GM12878 (cell line): ENCODE measurements around the gene EEIG2. TPM values are rescaled to one million over a fixed set of nuclear protein-coding genes. Genes with fewer than 3 reads are reported as not detected.
A peak's percentile ranks its signal among the peaks of the same experiment; 100 is the strongest.

Source experiments
- BMI1 ChIP-seq: fragments of 450-650 bp; IDR thresholded peaks from 2 replicates; pipeline ENCODE4 v1.6.1; 2016; ENCODE audit warnings: mild to moderate bottlenecking, moderate library complexity, borderline replicate concordance
- BRCA1 ChIP-seq: IDR thresholded peaks from 2 replicates; pipeline ENCODE4 v1.6.1; 2011; ENCODE audit warnings: low read depth, low read length, improper control_type of control experiment
- CBX5 ChIP-seq: sonication (generic); IDR thresholded peaks from 2 replicates; pipeline ENCODE4 v1.6.1; 2016; ENCODE audit warnings: low read depth, moderate library complexity, mild to moderate bottlenecking, inconsistent platforms
- CEBPB ChIP-seq, 2 experiments: fragments of 150-350 bp in 1 of 2; IDR thresholded peaks; 2 replicates each; pipeline ENCODE4 v1.6.1; 2012 to 2014; ENCODE audit warnings: low read depth in 2 of 2, low read length in 2 of 2, borderline replicate concordance in 1 of 2, inconsistent platforms in 1 of 2
- CREB1 ChIP-seq: IDR thresholded peaks from 2 replicates; pipeline ENCODE4 v1.6.1; 2012; ENCODE audit warnings: low read depth, mild to moderate bottlenecking, inconsistent platforms
- CTCF ChIP-seq, 3 experiments: IDR thresholded peaks in 2 of 3; conservative IDR thresholded peaks in 1 of 3; 2 replicates each; pipeline ENCODE4 v1.5.1; 2011; ENCODE audit warnings: low read depth in 3 of 3, low read length in 3 of 3, mild to moderate bottlenecking in 3 of 3, control low read depth in 2 of 3, moderate library complexity in 2 of 3, inconsistent platforms in 1 of 3, mixed read lengths in 1 of 3; ENCODE audit not compliant: control insufficient read depth in 2 of 3, insufficient read depth in 1 of 3; ENCODE audit errors: extremely low read depth in 1 of 3
- ESRRA ChIP-seq: IDR thresholded peaks from 2 replicates; pipeline ENCODE4 v1.6.1; 2012; ENCODE audit warnings: mild to moderate bottlenecking, low read length, improper control_type of control experiment
- IKZF1 ChIP-seq: fragments of 450-650 bp; conservative IDR thresholded peaks from 2 replicates; pipeline ENCODE4 v1.6.1; 2017; ENCODE audit warnings: antibody characterized with exemption, mild to moderate bottlenecking
- IRF4 ChIP-seq: IDR thresholded peaks from 2 replicates; pipeline ENCODE4 v1.6.1; 2011; ENCODE audit warnings: low read depth, low read length
- KAT2A ChIP-seq: conservative IDR thresholded peaks from 2 replicates; pipeline ENCODE4 v1.6.1; 2011; ENCODE audit warnings: low read depth, low read length; ENCODE audit not compliant: control insufficient read depth
- MXI1 ChIP-seq: fragments of 150-350 bp; IDR thresholded peaks from 2 replicates; pipeline ENCODE4 v1.6.1; 2011; ENCODE audit warnings: low read depth, mild to moderate bottlenecking, inconsistent platforms, low read length, improper control_type of control experiment
- NBN ChIP-seq: fragments of 450-650 bp; IDR thresholded peaks from 2 replicates; pipeline ENCODE4 v1.6.1; 2016
- PRDM15 ChIP-seq: fragments of 450-650 bp; formaldehyde crosslinking; IDR thresholded peaks from 2 replicates; pipeline ENCODE4 v1.4.0; 2020; ENCODE audit warnings: mild to moderate bottlenecking, moderate library complexity
- RAD21 ChIP-seq: IDR thresholded peaks from 2 replicates; pipeline ENCODE4 v1.6.1; 2011; ENCODE audit warnings: mild to moderate bottlenecking, low read depth, low read length, moderate library complexity; ENCODE audit not compliant: insufficient read depth
- RAD51 ChIP-seq: fragments of 450-650 bp; IDR thresholded peaks from 2 replicates; pipeline ENCODE4 v1.6.1; 2016; ENCODE audit warnings: moderate library complexity, mild to moderate bottlenecking, inconsistent platforms
- RUNX3 ChIP-seq: IDR thresholded peaks from 2 replicates; pipeline ENCODE4 v1.6.1; 2012; ENCODE audit warnings: low read length, inconsistent platforms
- SREBF1 ChIP-seq: IDR thresholded peaks from 2 replicates; pipeline ENCODE4 v1.6.1; 2012; ENCODE audit warnings: mild to moderate bottlenecking, low read length
- TARDBP ChIP-seq: IDR thresholded peaks from 2 replicates; pipeline ENCODE4 v1.6.1; 2016; ENCODE audit warnings: borderline replicate concordance
- WRNIP1 ChIP-seq: IDR thresholded peaks from 2 replicates; pipeline ENCODE4 v1.6.1; 2011; ENCODE audit warnings: low read depth, low read length, improper control_type of control experiment, borderline replicate concordance
- ZBED1 ChIP-seq: IDR thresholded peaks from 2 replicates; pipeline ENCODE4 v1.6.1; 2016; ENCODE audit warnings: borderline replicate concordance
- ZBTB11 ChIP-seq: fragments of 450-650 bp; formaldehyde crosslinking; IDR thresholded peaks from 2 replicates; pipeline ENCODE4 v1.5.0; 2022; ENCODE audit warnings: mild to moderate bottlenecking, missing genetic modification characterization
- ZNF207 ChIP-seq: fragments of 450-650 bp; IDR thresholded peaks from 2 replicates; pipeline ENCODE4 v1.6.1; 2014; ENCODE audit warnings: antibody characterized with exemption, mild to moderate bottlenecking, borderline replicate concordance
- ZNF274 ChIP-seq: IDR thresholded peaks from one replicate; pipeline ENCODE4 v1.8.0; 2011; ENCODE audit not compliant: insufficient read length, insufficient read depth
- polyA plus RNA-seq, 11 experiments: library from polyadenylated mRNA; depleted of rRNA in 4 of 11; unstranded in 6 of 11; stranded (reverse) in 5 of 11; fragments of >200 nt; fragmentation: Nextera tagmentation in 4 of 11; fragmentation: Illumina TruSeq in 1 of 11; extraction: Ambion mirVana in 4 of 11; extraction: Trizol in 1 of 11; gene quantifications; 1 replicate in 1 of 11; 2 replicates in 10 of 11; pipeline versions ENCODE4 v1.2.1 to v1.2.3, GENCODE V29; 2011 to 2016; ENCODE audit warnings: inconsistent platforms in 2 of 11, missing spikeins in 2 of 11, low read depth in 1 of 11
- total RNA-seq, 4 experiments: library from RNA; depleted of rRNA in 3 of 4; stranded (reverse); fragments of >200 nt in 3 of 4; fragmentation: Illumina TruSeq in 1 of 4; extraction: Trizol in 1 of 4; gene quantifications; 2 replicates each; pipeline versions ENCODE4 v1.2.1 to v1.2.3, GENCODE V29; 2013 to 2021

Gene EEIG2
- total and polyA plus RNA-seq, 10 of the 15 experiments (the other 5 are each of a cell fraction or from before 2014, with no cell fraction given) = 1.4 to 17.2 (median 9.8) TPM

GRCh38 chr1:108533351-108534083, 26.4 kb upstream of the EEIG2 start (continued):
- TF ChIP-seq RAD51 (no peak), NBN (no peak), SREBF1 (no peak), KAT2A (no peak), ZBED1 (no peak; the same call in 1 of the 2 replicates), IRF4 (no peak), BRCA1 (no peak), ZBTB11 (no peak), TARDBP (no peak), ZNF207 (no peak), RAD21 (0 out of 2 replicates have a peak, but pooled peaks have one; percentile 12), ZNF274 (no peak), IKZF1 (no peak; the same call in 1 of the 2 replicates), BMI1 (no peak), RUNX3 (peak; percentile 83), CBX5 (no peak), CTCF (IDR thresholded peaks at IDR 0.05 in 2 of 3, conservative IDR thresholded peaks at IDR 0.05 in 1 of 3; ENCODE audit: control insufficient read depth in 2 of 3, extremely low read depth in 1 of 3, insufficient read depth in 1 of 3, low read depth in 3 of 3, low read length in 3 of 3) (0 out of 6 replicates have a peak, but pooled peaks of 1 of the 3 experiments have one; percentile 8), CEBPB (IDR thresholded peaks at IDR 0.05; ENCODE audit: borderline replicate concordance in 1 of 2, low read depth in 2 of 2, low read length in 2 of 2) (no peak), WRNIP1 (no peak), ESRRA (no peak), CREB1 (no peak), PRDM15 (no peak), MXI1 (no peak)
